AG09309 (cell line): Measurements from ENCODE around the gene KCMF1.

Experiments used
- DNase-seq: peaks from one replicate; pipeline ENCODE4 v3.0.0-alpha.2; 2010; ENCODE audit warnings: low read depth
- H3K4me3 ChIP-seq: 2 replicates; pipeline ENCODE4 v1.5.1; 2011; ENCODE audit warnings: mild to moderate bottlenecking, low read depth, low read length, moderate library complexity; ENCODE audit not compliant: control insufficient read depth
- TF ChIP-seq, protein P1 (sequence below): IDR thresholded peaks from 2 replicates; pipeline ENCODE4 v1.5.1; 2011; ENCODE audit warnings: mild to moderate bottlenecking, low read depth, low read length, inconsistent platforms; ENCODE audit not compliant: insufficient read depth, control insufficient read depth; ENCODE audit errors: missing control alignments

Gene KCMF1

DNA sequence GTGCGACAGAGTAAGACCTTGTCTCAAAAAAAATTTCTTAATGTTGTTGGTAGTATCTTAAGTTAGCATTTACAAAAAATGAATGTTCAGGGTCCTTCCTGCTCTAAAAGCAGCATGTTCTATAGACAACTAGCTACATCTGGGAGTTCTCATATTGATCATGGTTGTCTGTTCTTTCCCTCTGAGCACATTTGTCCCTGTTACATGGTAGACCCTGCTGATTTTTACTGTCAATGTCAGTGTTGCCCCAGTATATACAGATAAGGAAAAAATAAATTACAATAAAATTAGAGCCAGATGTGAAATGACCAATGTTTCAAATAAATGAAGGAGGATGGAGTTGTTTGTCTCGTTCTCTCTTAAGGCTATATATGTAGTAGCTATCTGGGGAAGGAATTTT is 63.2 kb downstream of the KCMF1 start:
- H3K4me3 ChIP-seq, result no peak overlapping the region
- DNase-seq, result no peak
- TF ChIP-seq, protein P1, sequence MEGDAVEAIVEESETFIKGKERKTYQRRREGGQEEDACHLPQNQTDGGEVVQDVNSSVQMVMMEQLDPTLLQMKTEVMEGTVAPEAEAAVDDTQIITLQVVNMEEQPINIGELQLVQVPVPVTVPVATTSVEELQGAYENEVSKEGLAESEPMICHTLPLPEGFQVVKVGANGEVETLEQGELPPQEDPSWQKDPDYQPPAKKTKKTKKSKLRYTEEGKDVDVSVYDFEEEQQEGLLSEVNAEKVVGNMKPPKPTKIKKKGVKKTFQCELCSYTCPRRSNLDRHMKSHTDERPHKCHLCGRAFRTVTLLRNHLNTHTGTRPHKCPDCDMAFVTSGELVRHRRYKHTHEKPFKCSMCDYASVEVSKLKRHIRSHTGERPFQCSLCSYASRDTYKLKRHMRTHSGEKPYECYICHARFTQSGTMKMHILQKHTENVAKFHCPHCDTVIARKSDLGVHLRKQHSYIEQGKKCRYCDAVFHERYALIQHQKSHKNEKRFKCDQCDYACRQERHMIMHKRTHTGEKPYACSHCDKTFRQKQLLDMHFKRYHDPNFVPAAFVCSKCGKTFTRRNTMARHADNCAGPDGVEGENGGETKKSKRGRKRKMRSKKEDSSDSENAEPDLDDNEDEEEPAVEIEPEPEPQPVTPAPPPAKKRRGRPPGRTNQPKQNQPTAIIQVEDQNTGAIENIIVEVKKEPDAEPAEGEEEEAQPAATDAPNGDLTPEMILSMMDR, result no peak

DNA sequence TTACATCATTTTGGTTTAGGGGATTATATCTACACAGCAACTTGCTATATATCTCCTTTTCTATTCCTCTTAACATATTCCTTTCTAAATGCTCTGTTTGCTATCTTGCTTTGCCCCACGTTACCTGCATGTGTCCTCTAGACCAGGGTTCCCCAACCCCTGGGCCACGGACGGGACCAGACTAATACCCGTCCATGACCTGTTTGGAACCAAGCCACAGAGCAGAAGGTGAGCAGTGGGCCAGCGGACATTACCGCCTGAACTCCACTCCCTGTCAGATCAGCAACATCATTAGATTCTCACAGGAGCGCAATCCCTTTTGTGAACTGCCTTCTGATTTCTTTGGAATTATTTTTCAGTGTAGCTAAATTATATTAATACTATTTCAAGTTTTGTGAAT is 66.7 kb downstream of the KCMF1 start:
- no peak overlapping the region for H3K4me3 ChIP-seq
- TF ChIP-seq, protein P1, result no peak
- DNase-seq, result no peak

DNA sequence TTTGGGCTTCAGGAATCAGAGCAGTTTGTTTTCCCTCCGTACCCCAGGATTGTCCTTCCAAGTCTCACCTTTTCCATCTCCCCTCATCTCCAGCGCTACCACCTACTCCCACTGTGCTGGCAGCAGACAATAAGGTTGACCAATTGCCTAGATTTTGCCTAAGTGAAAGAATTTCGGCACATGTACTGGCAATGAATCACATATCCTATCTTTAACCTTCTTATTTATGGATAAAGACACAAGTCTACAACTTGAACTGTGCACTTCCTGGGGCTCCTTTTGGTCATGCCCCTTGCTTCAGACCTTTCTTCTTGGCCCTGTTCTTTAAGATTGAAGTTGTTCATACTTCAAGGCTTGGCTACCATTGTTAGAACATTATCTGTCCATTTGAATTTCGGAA is 71.4 kb downstream of the KCMF1 start:
- TF ChIP-seq, protein P1, result no peak

DNA sequence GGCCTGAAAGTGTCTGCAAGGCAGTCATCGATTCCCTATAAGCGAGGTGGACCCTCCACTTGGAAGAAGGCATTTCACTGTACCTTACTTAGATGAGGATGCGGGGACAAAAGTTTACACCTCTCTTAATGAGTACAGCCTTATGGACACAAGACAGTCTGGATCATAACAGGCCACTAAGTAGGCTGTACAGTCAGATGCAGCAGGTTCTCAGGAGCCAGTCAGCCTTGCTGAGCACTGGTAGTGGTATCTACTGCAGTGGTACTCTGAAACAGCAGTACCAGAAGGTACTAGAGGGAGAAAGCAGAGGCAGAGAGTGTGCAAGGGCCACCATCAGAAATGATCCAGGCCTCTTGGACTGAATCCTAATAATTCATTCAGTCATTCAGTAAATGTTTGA is 77.6 kb downstream of the KCMF1 start:
- H3K4me3 ChIP-seq, result no peak overlapping the region
- TF ChIP-seq, protein P1, result no peak
- DNase-seq, result no peak

More for the DNA sequence above, 71.4 kb downstream of the KCMF1 start:
- H3K4me3 ChIP-seq, result no peak overlapping the region
- DNase-seq, result no peak

DNA sequence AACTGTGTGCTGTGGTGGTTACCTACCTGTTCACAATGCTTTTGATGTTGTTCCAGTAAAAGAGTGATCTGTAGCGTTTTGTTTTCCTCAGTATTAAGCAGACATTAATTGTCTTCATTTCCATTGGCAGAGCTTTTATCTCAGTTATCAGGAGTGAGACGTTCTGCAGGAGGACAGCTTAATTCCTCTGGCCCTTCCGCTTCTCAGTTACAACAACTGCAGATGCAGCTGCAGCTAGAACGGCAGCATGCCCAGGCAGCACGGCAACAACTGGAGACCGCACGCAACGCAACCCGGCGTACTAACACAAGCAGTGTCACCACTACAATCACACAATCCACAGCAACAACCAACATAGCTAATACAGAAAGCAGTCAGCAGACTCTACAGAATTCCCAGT is 78.3 kb downstream of the KCMF1 start:
- TF ChIP-seq, protein P1, result no peak
- no peak for DNase-seq
- H3K4me3 ChIP-seq, result no peak overlapping the region

DNA sequence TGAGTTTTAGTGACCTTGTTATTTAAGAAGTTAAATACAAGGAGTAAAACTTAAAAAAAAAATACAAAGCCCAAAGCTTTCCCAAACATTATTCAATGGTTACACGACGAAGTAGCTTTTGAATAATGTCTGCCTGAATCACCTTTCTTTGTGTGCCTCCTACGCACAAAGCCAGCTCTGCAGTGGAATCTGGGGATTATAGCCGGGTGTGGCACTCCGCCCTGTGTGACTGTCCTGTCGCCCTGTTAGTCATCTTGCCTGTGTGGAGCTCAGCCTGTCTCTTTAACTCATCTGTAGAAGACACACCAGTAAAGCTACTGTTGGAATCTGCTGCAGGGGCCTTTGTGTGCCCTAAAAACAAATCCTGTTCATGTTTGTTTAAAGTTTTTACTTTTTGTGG is 82.8 kb downstream of the KCMF1 start:
- no peak overlapping the region for H3K4me3 ChIP-seq
- no peak for DNase-seq
- TF ChIP-seq, protein P1, result no peak
